MCF 10A (cell line): Measurements from ENCODE around the gene TMEM63A. TPM values are rescaled to one million over a fixed set of nuclear protein-coding genes. Genes with fewer than 3 reads are reported as not detected.

Experiments
- BruUV-seq: library from RNA; stranded (reverse); fragments of 400-500 nt; replicated peaks from 2 replicates; lab custom pipeline; 2021; lab: Mats Ljungman, UMichigan
- CTCF ChIA-PET: fragments of 300-600 bp; sonication (Branson Sonifier 250); formaldehyde crosslinking; extraction: SDS; loops from one replicate; lab custom pipeline; 2021; ENCODE audit warnings: antibody characterized with exemption, inconsistent platforms; lab: Yijun Ruan, JAX
- POLR2A ChIA-PET: fragments of 300-600, 350-650 bp; sonication (Branson Sonifier 250); formaldehyde crosslinking; extraction: SDS; loops from one replicate; lab custom pipeline; 2020; ENCODE audit warnings: antibody characterized with exemption, inconsistent platforms; lab: Yijun Ruan, JAX
- DNase-seq: peaks from one replicate; pipeline ENCODE4 v3.0.0-alpha.2; 2018; ENCODE audit not compliant: unreplicated experiment
- H3K27ac Mint-ChIP-seq: one replicate; pipeline ENCODE4 v1.8.0; 2022; ENCODE audit warnings: mild to moderate bottlenecking, low read depth, mixed read lengths; ENCODE audit not compliant: unreplicated experiment
- H3K27me3 Mint-ChIP-seq: one replicate; pipeline ENCODE4 v1.8.0; 2022; ENCODE audit warnings: mixed read lengths; ENCODE audit not compliant: insufficient read depth, unreplicated experiment
- H3K36me3 Mint-ChIP-seq: one replicate; pipeline ENCODE4 v1.8.0; 2022; ENCODE audit warnings: mild to moderate bottlenecking, moderate library complexity, mixed read lengths; ENCODE audit not compliant: insufficient read depth, unreplicated experiment
- H3K4me1 Mint-ChIP-seq: one replicate; pipeline ENCODE4 v1.8.0; 2022; ENCODE audit warnings: mixed read lengths; ENCODE audit not compliant: insufficient read depth, unreplicated experiment
- H3K4me3 Mint-ChIP-seq: one replicate; pipeline ENCODE4 v1.8.0; 2022; ENCODE audit warnings: mild to moderate bottlenecking, moderate library complexity, mixed read lengths; ENCODE audit not compliant: unreplicated experiment
- H3K9me3 Mint-ChIP-seq: one replicate; pipeline ENCODE4 v1.8.0; 2022; ENCODE audit warnings: mixed read lengths; ENCODE audit not compliant: unreplicated experiment
- intact Hi-C: fragments of 100-400 bp; cut with micrococcal nuclease; formaldehyde crosslinking; loops from 2 replicates; pipeline ENCODE4 v1.14.1; 2022
- total RNA-seq: library from RNA; stranded (reverse); gene quantifications from 2 replicates; pipeline ENCODE4 v1.2.3, GENCODE V29; 2022
- TF ChIP-seq, protein P1 (sequence below): fragments of 200-600 bp; IDR thresholded peaks from one replicate; pipeline ENCODE4 v1.8.0; 2022; ENCODE audit warnings: antibody characterized with exemption, mild to moderate bottlenecking; ENCODE audit not compliant: unreplicated experiment

TMEM63A gene
- total RNA-seq, 1 experiment from 2014 or later, result 52.1 TPM

DNA sequence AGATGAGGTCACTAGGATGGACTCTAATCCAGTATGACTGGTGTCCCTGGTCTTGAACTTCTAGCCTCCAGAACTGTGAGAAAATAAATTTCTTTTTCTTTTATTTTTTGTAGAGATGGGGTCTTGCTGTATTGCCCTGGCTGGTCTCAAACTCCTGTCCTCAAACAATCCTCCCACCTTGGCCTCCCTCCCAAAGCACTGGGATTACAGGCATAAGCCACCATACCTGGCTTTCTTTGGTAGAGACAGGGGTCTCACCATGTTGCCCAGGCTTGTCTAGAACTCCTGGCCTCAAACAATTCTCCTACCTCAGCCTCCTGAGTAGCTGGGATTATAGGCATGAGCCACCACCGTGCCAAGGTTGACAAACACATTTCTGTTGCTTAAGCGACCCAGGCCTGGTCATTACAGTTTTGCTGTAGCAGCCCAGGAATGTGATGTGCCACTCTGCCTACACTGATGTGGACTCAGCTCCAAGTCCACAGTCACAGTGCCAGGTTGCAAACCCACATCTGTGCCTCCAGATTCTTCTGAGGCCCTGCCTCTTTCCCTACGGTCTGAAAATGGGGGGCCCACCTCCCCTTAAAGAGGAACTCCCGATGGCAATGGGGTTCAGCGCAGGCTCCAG lies 25.9 kb upstream of the TMEM63A start:
- Mint-ChIP-seq H3K27me3 (no peaks in the 10 kb centered on the region), H3K4me3 (no peak overlapping the region), H3K9me3 (no peaks in the 10 kb centered on the region), H3K4me1 (no peaks in the 10 kb centered on the region), H3K36me3 (no peaks in the 10 kb centered on the region), H3K27ac (no peak overlapping the region)
- CTCF ChIA-PET, result interaction anchor here (0.6 to 0.7 kb wide), 2 partner anchors 12 to 131 kb away, joined by 3 to 4 read pairs; partner anchors contain the start of gene SRP9
- POLR2A ChIA-PET, result interaction anchor here (0.7 to 1.7 kb wide), 2 partner anchors 12 to 906 kb away, joined by 3 to 5 read pairs; no protein-coding TSS in a partner anchor
- no TSS peak for BruUV-seq
- TF ChIP-seq, protein P1, sequence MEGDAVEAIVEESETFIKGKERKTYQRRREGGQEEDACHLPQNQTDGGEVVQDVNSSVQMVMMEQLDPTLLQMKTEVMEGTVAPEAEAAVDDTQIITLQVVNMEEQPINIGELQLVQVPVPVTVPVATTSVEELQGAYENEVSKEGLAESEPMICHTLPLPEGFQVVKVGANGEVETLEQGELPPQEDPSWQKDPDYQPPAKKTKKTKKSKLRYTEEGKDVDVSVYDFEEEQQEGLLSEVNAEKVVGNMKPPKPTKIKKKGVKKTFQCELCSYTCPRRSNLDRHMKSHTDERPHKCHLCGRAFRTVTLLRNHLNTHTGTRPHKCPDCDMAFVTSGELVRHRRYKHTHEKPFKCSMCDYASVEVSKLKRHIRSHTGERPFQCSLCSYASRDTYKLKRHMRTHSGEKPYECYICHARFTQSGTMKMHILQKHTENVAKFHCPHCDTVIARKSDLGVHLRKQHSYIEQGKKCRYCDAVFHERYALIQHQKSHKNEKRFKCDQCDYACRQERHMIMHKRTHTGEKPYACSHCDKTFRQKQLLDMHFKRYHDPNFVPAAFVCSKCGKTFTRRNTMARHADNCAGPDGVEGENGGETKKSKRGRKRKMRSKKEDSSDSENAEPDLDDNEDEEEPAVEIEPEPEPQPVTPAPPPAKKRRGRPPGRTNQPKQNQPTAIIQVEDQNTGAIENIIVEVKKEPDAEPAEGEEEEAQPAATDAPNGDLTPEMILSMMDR, result no peak
- intact Hi-C loops, result no loop called here
- no peak for DNase-seq

GRCh38 chr1:225907341-225907740 lies 25.2 kb upstream of the TMEM63A start:
- no peaks in the 10 kb centered on the region for H3K27me3 Mint-ChIP-seq
- no peaks in the 10 kb centered on the region for H3K9me3 Mint-ChIP-seq
- POLR2A ChIA-PET, result no interaction called here
- no peaks in the 10 kb centered on the region for H3K4me1 Mint-ChIP-seq
- H3K27ac Mint-ChIP-seq, result no peak overlapping the region
- no peak overlapping the region for H3K4me3 Mint-ChIP-seq
- H3K36me3 Mint-ChIP-seq, result no peaks in the 10 kb centered on the region
- intact Hi-C loops, result no loop called here
- BruUV-seq, result no TSS peak
- no peak for DNase-seq
- TF ChIP-seq, protein P1, result no peak
- CTCF ChIA-PET, result interaction anchor here (0.8 kb wide), 1 partner anchor 25 kb away, joined by 3 read pairs; the partner anchor contains the start of gene TMEM63A

- intact Hi-C loops, result no loop called here
- no TSS peak for BruUV-seq
- Mint-ChIP-seq H3K27ac (no peak overlapping the region), H3K9me3 (no peaks in the 10 kb centered on the region), H3K27me3 (no peaks in the 10 kb centered on the region), H3K4me3 (no peak overlapping the region), H3K4me1 (no peaks in the 10 kb centered on the region), H3K36me3 (no peaks in the 10 kb centered on the region)
- POLR2A ChIA-PET, result interaction anchor here (0.9 to 2.7 kb wide), 2 partner anchors 9 to 11 kb away, joined by 3 to 9 read pairs; no protein-coding TSS in a partner anchor
- CTCF ChIA-PET, result interaction anchor here (0.6 to 1.5 kb wide), 2 partner anchors 12 to 23 kb away, joined by 3 read pairs; no protein-coding TSS in a partner anchor
- TF ChIP-seq, protein P1, result no peak
- DNase-seq, result no peak
Measured at GRCh38 chr1:225906467-225906866, 24.3 kb upstream of the TMEM63A start.

DNA sequence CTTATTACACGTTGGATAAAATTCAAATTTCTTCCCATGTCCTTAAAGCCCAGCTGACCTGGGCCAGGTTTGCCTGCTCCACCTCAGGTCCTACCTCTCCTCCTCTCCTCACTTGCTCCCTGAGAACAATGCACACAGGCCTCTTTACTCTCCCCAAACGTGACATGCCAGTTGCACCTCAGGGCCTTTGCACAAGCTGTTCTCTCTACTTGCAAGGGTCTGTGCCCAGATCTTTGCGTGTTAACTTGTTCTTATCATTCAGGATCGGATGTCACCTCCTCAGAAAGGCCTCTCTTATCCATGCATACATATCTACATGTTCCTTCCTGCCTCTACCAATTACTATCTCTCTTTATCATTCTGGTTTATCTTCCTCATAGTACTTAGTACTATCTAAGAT lies 21.4 kb upstream of the TMEM63A start:
- Mint-ChIP-seq H3K4me1 (no peaks in the 10 kb centered on the region), H3K36me3 (no peaks in the 10 kb centered on the region), H3K9me3 (no peaks in the 10 kb centered on the region), H3K27ac (no peak overlapping the region), H3K4me3 (no peak overlapping the region), H3K27me3 (no peaks in the 10 kb centered on the region)
- ChIA-PET POLR2A (interaction anchor here (0.8 to 3.7 kb wide), 3 partner anchors 15 to 125 kb away, joined by 3 to 15 read pairs (median 4); partner anchors contain the start of genes LEFTY1 and TMEM63A), CTCF (interaction anchor here (1.1 to 2.0 kb wide), 4 partner anchors 21 to 250 kb away, joined by 3 to 8 read pairs (median 4); partner anchors contain the start of gene TMEM63A)
- BruUV-seq, result no TSS peak
- no peak for DNase-seq
- intact Hi-C loops, result no loop called here
- TF ChIP-seq, protein P1, result no peak
